Caco-2 (cell line): ENCODE data around the gene SMIM45.

Source experiments
- BruUV-seq: library from RNA; stranded (reverse); fragments of 400-500 nt; replicated peaks from 2 replicates; lab custom pipeline; 2021; lab: Mats Ljungman, UMichigan
- CTCF ChIA-PET: fragments of 300-600 bp; sonication (Branson Sonifier 250); formaldehyde crosslinking; loops from one replicate; lab custom pipeline; 2022; ENCODE audit warnings: antibody characterized with exemption; lab: Charles Lee
- POLR2A ChIA-PET: fragments of 300-600 bp; sonication (Branson Sonifier 250); formaldehyde crosslinking; loops from one replicate; lab custom pipeline; 2022; ENCODE audit warnings: antibody characterized with exemption; lab: Charles Lee
- DNase-seq, 2 experiments: peaks; one replicate each; pipeline versions ENCODE4 v3.0.0 to v3.0.0-alpha.2; 2020 to 2022
- H3K27me3 ChIP-seq: replicated peaks from 2 replicates; pipeline ENCODE4 v1.6.0; 2011; ENCODE audit warnings: low read length; ENCODE audit not compliant: control insufficient read depth, insufficient read depth
- H3K36me3 ChIP-seq: 2 replicates; pipeline ENCODE4 v1.5.1; 2011; ENCODE audit warnings: low read length; ENCODE audit not compliant: control insufficient read depth, insufficient read depth
- H3K4me1 ChIP-seq: fragments of 250-450 bp; sonication (Bioruptor Pico); 2 replicates; pipeline ENCODE4 v1.5.1; 2020; ENCODE audit warnings: mild to moderate bottlenecking
- H3K4me3 ChIP-seq: 2 replicates; pipeline ENCODE4 v1.5.1; 2011; ENCODE audit warnings: low read depth, mild to moderate bottlenecking, control low read depth, low read length
- H3K9me3 ChIP-seq: fragments of 250-450 bp; sonication (Bioruptor Pico); 2 replicates; pipeline ENCODE4 v1.5.1; 2020; ENCODE audit warnings: mild to moderate bottlenecking, moderate library complexity
- H3K27ac Mint-ChIP-seq: one replicate; pipeline ENCODE4 v1.8.0; 2022; ENCODE audit warnings: mixed read lengths; ENCODE audit not compliant: unreplicated experiment
- H3K27me3 Mint-ChIP-seq: one replicate; pipeline ENCODE4 v1.8.0; 2022; ENCODE audit warnings: mixed read lengths; ENCODE audit not compliant: insufficient read depth, unreplicated experiment
- H3K36me3 Mint-ChIP-seq: one replicate; pipeline ENCODE4 v1.8.0; 2022; ENCODE audit warnings: mild to moderate bottlenecking, mixed read lengths; ENCODE audit not compliant: insufficient read depth, unreplicated experiment
- H3K4me1 Mint-ChIP-seq: one replicate; pipeline ENCODE4 v1.8.0; 2022; ENCODE audit warnings: low read depth, mixed read lengths; ENCODE audit not compliant: unreplicated experiment
- H3K4me3 Mint-ChIP-seq: one replicate; pipeline ENCODE4 v1.8.0; 2022; ENCODE audit warnings: mild to moderate bottlenecking, moderate library complexity, mixed read lengths; ENCODE audit not compliant: unreplicated experiment
- H3K9me3 Mint-ChIP-seq: one replicate; pipeline ENCODE4 v1.8.0; 2022; ENCODE audit warnings: mixed read lengths; ENCODE audit not compliant: unreplicated experiment
- intact Hi-C: fragments of 100-400 bp; cut with micrococcal nuclease; formaldehyde crosslinking; loops from one replicate; pipeline ENCODE4 v1.10.0; 2022; ENCODE audit not compliant: unreplicated experiment
- TF ChIP-seq, protein P1 (sequence below), 2 experiments: fragments of 200-600 bp in 1 of 2; IDR thresholded peaks; 1 replicate in 1 of 2; 2 replicates in 1 of 2; pipeline versions ENCODE4 v1.5.1 to v1.8.0; 2011 to 2022; ENCODE audit warnings: antibody characterized with exemption in 1 of 2, control low read depth in 1 of 2, inconsistent platforms in 1 of 2, low read depth in 1 of 2, low read length in 1 of 2, mild to moderate bottlenecking in 1 of 2, moderate library complexity in 1 of 2; ENCODE audit not compliant: insufficient read depth in 1 of 2, severe bottlenecking in 1 of 2, unreplicated experiment in 1 of 2

The SMIM45 gene

DNA sequence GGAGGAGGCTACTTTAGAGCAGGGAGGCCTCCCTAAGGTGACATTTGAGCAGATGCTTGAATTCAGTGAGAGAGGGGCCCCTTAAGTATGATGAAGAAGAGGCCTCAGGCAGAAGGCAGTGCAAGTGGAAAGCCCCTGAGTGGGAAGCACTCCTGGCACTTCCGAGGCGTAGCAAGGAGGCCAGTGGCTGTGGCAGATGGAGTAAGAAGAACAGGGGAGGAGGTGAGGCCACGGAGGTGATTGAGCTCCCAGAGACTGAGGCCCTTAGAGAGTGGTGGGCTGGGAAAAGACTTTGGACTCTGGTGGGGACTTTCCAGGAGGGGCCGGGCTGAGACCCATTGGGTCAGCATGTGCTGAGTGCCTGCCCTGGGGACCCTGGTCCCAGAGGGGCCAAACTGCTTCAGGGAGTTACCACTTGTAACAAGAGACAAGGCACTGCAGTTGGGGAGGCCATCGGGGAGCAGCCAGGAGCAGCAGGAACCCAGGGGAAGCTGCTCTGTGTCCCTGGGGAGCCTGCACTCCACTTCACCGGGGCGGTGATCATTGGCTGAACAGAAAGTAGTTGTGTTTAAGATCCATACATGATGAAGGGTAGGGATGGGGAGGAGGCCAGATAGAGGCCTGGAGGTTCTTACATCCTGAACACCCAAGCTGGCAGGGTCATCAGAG lies 2.5 kb upstream of the SMIM45 start:
- no peak overlapping the region for H3K4me3 ChIP-seq
- CTCF ChIA-PET, result interaction anchor here (0.6 kb wide), 2 partner anchors 25 to 255 kb away, joined by 3 read pairs; no protein-coding TSS in a partner anchor
- H3K27me3 Mint-ChIP-seq, result no peaks in the 10 kb centered on the region
- H3K27ac Mint-ChIP-seq, result no peak overlapping the region
- no TSS peak for BruUV-seq
- peaks cover 13% of the 10 kb centered on the region for H3K4me1 Mint-ChIP-seq
- peaks cover 25% of the 10 kb centered on the region for H3K36me3 Mint-ChIP-seq
- H3K9me3 ChIP-seq, result no peaks in the 10 kb centered on the region
- H3K36me3 ChIP-seq, result no peaks in the 10 kb centered on the region
- DNase-seq, result no peak
- intact Hi-C loops, result loop anchor here (5.0 kb wide), 1 partner anchor 123 kb away; the partner anchor contains the start of genes NAGA and PHETA2
- H3K4me1 ChIP-seq, result peaks cover 11% of the 10 kb centered on the region
- no peaks in the 10 kb centered on the region for H3K27me3 ChIP-seq
- H3K4me3 Mint-ChIP-seq, result no peak overlapping the region
- POLR2A ChIA-PET, result no interaction called here
- no peaks in the 10 kb centered on the region for H3K9me3 Mint-ChIP-seq
- TF ChIP-seq, protein P1, sequence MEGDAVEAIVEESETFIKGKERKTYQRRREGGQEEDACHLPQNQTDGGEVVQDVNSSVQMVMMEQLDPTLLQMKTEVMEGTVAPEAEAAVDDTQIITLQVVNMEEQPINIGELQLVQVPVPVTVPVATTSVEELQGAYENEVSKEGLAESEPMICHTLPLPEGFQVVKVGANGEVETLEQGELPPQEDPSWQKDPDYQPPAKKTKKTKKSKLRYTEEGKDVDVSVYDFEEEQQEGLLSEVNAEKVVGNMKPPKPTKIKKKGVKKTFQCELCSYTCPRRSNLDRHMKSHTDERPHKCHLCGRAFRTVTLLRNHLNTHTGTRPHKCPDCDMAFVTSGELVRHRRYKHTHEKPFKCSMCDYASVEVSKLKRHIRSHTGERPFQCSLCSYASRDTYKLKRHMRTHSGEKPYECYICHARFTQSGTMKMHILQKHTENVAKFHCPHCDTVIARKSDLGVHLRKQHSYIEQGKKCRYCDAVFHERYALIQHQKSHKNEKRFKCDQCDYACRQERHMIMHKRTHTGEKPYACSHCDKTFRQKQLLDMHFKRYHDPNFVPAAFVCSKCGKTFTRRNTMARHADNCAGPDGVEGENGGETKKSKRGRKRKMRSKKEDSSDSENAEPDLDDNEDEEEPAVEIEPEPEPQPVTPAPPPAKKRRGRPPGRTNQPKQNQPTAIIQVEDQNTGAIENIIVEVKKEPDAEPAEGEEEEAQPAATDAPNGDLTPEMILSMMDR (IDR thresholded peaks at IDR 0.05; ENCODE audit: insufficient read depth in 1 of 2, low read depth in 1 of 2, low read length in 1 of 2, severe bottlenecking in 1 of 2, unreplicated experiment in 1 of 2), result no peak

DNA sequence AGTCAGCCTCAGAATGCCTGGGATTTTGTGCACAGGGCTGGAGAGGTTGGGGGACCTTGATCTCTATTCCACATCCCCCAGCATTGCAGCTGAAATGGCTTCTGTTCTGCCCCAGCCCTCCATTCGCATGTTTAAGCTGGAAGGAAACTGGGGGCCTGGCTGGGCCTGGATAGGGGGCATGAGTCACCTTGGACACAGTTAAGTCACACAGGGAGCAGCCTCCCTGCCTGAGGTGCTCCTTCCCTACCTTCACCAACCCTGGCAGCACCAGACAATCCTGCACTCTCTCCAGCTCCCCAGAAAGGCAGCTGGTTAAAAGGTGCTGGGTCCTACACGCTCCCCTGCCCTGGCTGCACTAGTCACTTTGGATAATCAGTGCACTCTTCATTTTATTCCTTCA lies 763 bp downstream of the SMIM45 start:
- Mint-ChIP-seq H3K4me3 (no peak overlapping the region), H3K27me3 (no peaks in the 10 kb centered on the region), H3K4me1 (peaks cover 6% of the 10 kb centered on the region), H3K9me3 (no peaks in the 10 kb centered on the region), H3K36me3 (no peaks in the 10 kb centered on the region), H3K27ac (no peak overlapping the region)
- Histone ChIP-seq H3K4me3 (no peak overlapping the region), H3K36me3 (no peaks in the 10 kb centered on the region), H3K4me1 (peaks cover 6% of the 10 kb centered on the region), H3K9me3 (no peaks in the 10 kb centered on the region), H3K27me3 (no peaks in the 10 kb centered on the region)
- no peak for DNase-seq
- POLR2A ChIA-PET, result no interaction called here
- TF ChIP-seq, protein P1 (IDR thresholded peaks at IDR 0.05; ENCODE audit: insufficient read depth in 1 of 2, low read depth in 1 of 2, low read length in 1 of 2, severe bottlenecking in 1 of 2, unreplicated experiment in 1 of 2), result no peak
- BruUV-seq, result no TSS peak
- intact Hi-C loops, result no loop called here
- CTCF ChIA-PET, result no interaction called here

DNA sequence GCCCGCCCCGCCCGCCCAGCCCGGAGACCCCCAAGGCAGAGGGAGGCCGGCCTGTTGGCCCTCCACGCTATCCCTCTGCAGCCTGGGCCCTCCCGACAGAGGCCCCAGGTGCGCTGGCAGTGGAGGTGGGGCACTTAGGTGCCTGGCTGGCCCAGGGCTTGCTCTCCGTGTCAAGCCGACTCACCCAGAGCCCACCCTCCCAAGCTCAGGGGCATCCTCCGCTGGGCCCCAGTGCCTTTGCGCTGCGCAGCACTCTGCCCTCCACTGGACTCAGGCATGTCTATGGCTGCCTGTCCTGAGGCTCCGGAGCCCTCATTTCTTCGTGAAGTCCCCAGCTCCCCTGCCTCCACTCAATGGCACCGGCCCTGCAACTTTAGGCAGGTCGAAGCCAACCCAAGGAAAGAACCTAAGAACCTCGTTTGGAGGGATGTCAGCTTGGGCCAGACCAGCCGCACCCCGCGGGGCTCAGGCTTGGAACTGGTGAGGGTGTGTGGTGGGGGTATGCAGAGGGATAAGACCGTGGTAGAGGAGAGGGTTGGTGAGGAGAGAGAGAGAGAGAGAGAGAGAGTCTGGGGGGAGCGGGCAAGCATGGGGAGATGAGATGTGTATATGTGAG lies 6.1 kb downstream of the SMIM45 start:
- no peaks in the 10 kb centered on the region for H3K4me1 ChIP-seq
- ChIA-PET POLR2A (no interaction called here), CTCF (no interaction called here)
- H3K9me3 ChIP-seq, result no peaks in the 10 kb centered on the region
- Mint-ChIP-seq H3K27me3 (no peaks in the 10 kb centered on the region), H3K4me3 (no peak overlapping the region), H3K27ac (no peak overlapping the region), H3K36me3 (no peaks in the 10 kb centered on the region), H3K4me1 (no peaks in the 10 kb centered on the region), H3K9me3 (no peaks in the 10 kb centered on the region)
- intact Hi-C loops, result no loop called here
- BruUV-seq, result no TSS peak
- no peaks in the 10 kb centered on the region for H3K36me3 ChIP-seq
- DNase-seq, result no peak
- H3K4me3 ChIP-seq, result no peak overlapping the region
- no peaks in the 10 kb centered on the region for H3K27me3 ChIP-seq
- TF ChIP-seq, protein P1 (IDR thresholded peaks at IDR 0.05; ENCODE audit: insufficient read depth in 1 of 2, low read depth in 1 of 2, low read length in 1 of 2, severe bottlenecking in 1 of 2, unreplicated experiment in 1 of 2), result no peak
